KMS-11 (cell line): Measurements from ENCODE around the gene PDGFRA.

Experiments
- H2AFZ ChIP-seq: fragments of 200-600 bp; sonication (generic); 2 replicates; pipeline ENCODE4 v1.6.1; 2016; ENCODE audit warnings: antibody characterized with exemption, mixed run types, low read depth
- H3K27ac ChIP-seq: fragments of 200-600 bp; sonication (generic); 2 replicates; pipeline ENCODE4 v1.6.1; 2016; ENCODE audit warnings: mild to moderate bottlenecking, mixed run types
- H3K27me3 ChIP-seq: fragments of 200-600 bp; sonication (generic); 2 replicates; pipeline ENCODE4 v1.6.1; 2017; ENCODE audit warnings: mild to moderate bottlenecking, low read depth, mixed run types, moderate library complexity; ENCODE audit not compliant: insufficient read depth
- H3K36me3 ChIP-seq: fragments of 200-600 bp; sonication (generic); 2 replicates; pipeline ENCODE4 v1.6.1; 2017; ENCODE audit warnings: mild to moderate bottlenecking, mixed run types; ENCODE audit not compliant: insufficient read depth
- H3K4me1 ChIP-seq: fragments of 200-600 bp; sonication (generic); 2 replicates; pipeline ENCODE4 v1.6.1; 2016; ENCODE audit warnings: mild to moderate bottlenecking, low read depth, mixed run types; ENCODE audit not compliant: poor library complexity, severe bottlenecking
- H3K4me2 ChIP-seq: fragments of 200-600 bp; sonication (generic); 2 replicates; pipeline ENCODE4 v1.7.0; 2016; ENCODE audit warnings: mild to moderate bottlenecking, mixed run types
- H3K4me3 ChIP-seq: fragments of 200-600 bp; sonication (generic); IDR thresholded peaks from 2 replicates; pipeline ENCODE4 v1.6.1; 2017; ENCODE audit warnings: low read depth, low read length, mixed read lengths; ENCODE audit not compliant: insufficient read depth
- H3K79me2 ChIP-seq: fragments of 200-600 bp; sonication (generic); 2 replicates; pipeline ENCODE4 v1.6.1; 2016; ENCODE audit warnings: low read depth, mixed run types; ENCODE audit not compliant: insufficient read depth
- H3K9ac ChIP-seq: fragments of 200-600 bp; sonication (generic); 2 replicates; pipeline ENCODE4 v1.6.1; 2016; ENCODE audit warnings: mild to moderate bottlenecking, mixed run types
- H4K20me1 ChIP-seq: fragments of 200-600 bp; sonication (generic); 2 replicates; pipeline ENCODE4 v1.6.1; 2016; ENCODE audit warnings: mild to moderate bottlenecking, mixed run types; ENCODE audit not compliant: insufficient read depth
- TF ChIP-seq, protein P1 (sequence below): fragments of 200-600 bp; sonication (generic); conservative IDR thresholded peaks from 2 replicates; pipeline ENCODE4 v1.6.1; 2017; ENCODE audit warnings: low read depth, mild to moderate bottlenecking, antibody characterized with exemption, low read length, moderate library complexity, mixed read lengths

The PDGFRA gene

DNA sequence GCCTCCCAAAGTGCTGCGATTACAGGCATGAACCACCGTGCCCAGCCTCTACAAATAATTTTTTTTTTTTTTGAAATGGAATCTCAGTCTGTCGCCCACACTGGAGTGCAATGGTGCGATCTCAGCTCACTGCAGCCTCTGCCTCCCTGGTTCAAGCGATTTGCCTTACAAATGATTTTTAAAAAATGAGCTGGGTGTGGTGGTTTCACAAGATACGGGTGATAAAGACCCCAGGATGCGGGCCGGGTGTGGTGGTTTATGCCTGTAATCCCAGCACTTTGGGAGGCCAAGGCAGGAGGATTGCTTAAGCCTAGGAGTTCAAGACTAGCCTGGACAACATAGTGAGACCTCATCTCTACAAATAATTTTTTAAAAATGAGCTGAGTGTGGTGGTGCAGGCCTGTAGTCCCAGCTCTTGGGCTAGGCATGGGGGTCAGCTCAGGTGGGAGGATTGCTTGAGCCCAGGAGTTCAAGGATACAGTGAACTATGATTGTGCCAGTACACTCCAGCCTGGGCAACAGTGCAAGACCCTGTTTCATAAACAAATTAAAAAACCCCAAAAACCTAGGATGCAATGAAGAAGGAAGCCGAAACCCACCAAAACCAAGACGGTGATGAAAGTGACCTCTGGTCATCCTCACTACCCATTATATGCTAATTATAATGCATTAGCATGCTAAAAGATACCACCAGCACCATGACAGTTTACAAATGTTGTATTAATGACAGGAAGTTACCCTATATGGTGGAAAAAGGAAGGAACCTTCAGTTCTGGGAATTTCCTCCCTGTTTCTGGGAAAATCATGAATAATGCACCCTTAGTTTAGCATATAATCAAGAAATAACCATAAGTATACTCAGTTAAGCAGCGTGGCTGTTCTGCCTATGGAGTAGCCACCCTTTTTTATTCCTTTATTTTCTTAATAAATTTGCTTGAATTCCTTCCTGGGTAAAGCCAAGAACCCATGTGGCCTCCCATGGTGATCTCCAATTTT lies 27.7 kb downstream of the PDGFRA start:
- H3K79me2 ChIP-seq = no peaks in the 10 kb centered on the region
- no peaks in the 10 kb centered on the region for H4K20me1 ChIP-seq
- no peak overlapping the region for H2AFZ ChIP-seq
- TF ChIP-seq, protein P1, sequence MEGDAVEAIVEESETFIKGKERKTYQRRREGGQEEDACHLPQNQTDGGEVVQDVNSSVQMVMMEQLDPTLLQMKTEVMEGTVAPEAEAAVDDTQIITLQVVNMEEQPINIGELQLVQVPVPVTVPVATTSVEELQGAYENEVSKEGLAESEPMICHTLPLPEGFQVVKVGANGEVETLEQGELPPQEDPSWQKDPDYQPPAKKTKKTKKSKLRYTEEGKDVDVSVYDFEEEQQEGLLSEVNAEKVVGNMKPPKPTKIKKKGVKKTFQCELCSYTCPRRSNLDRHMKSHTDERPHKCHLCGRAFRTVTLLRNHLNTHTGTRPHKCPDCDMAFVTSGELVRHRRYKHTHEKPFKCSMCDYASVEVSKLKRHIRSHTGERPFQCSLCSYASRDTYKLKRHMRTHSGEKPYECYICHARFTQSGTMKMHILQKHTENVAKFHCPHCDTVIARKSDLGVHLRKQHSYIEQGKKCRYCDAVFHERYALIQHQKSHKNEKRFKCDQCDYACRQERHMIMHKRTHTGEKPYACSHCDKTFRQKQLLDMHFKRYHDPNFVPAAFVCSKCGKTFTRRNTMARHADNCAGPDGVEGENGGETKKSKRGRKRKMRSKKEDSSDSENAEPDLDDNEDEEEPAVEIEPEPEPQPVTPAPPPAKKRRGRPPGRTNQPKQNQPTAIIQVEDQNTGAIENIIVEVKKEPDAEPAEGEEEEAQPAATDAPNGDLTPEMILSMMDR = no peak
- no peak overlapping the region for H3K4me3 ChIP-seq
- no peaks in the 10 kb centered on the region for H3K4me1 ChIP-seq
- H3K4me2 ChIP-seq = no peak overlapping the region
- H3K27me3 ChIP-seq = no peaks in the 10 kb centered on the region
- no peaks in the 10 kb centered on the region for H3K36me3 ChIP-seq
- no peak overlapping the region for H3K27ac ChIP-seq
- no peak overlapping the region for H3K9ac ChIP-seq

- Histone ChIP-seq H4K20me1 (no peaks in the 10 kb centered on the region), H3K4me2 (no peak overlapping the region), H3K79me2 (no peaks in the 10 kb centered on the region), H3K4me1 (no peaks in the 10 kb centered on the region), H2AFZ (no peak overlapping the region), H3K9ac (no peak overlapping the region), H3K36me3 (no peaks in the 10 kb centered on the region), H3K27ac (no peak overlapping the region), H3K27me3 (no peaks in the 10 kb centered on the region), H3K4me3 (no peak overlapping the region)
- TF ChIP-seq, protein P1 = no peak
Observed at GRCh38 chr4:54265366-54265765, 36.3 kb downstream of the PDGFRA start.

DNA sequence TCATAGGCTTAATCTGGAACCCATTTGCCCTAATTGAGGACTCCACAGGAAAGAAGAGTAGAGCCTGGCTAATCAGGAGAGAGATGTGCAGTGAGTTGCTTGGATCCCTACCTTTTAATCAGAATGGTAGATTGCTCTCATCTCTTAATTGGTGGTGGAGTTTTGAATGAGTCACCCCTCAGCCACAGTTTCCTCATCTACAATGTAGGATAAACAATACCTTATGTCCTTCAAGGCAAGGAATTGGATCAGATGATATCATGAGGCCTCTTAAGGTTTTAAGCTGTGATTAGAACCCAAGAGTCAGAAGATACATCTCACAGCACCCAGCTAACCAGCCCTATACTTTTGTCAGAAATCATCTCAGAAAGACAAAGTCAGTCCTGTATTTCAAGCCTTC lies 39.1 kb downstream of the PDGFRA start:
- Histone ChIP-seq H3K4me3 (no peak overlapping the region), H3K79me2 (no peaks in the 10 kb centered on the region), H2AFZ (no peak overlapping the region), H3K27me3 (no peaks in the 10 kb centered on the region), H3K9ac (no peak overlapping the region), H3K4me1 (no peaks in the 10 kb centered on the region), H3K36me3 (no peaks in the 10 kb centered on the region), H3K4me2 (no peak overlapping the region), H3K27ac (no peak overlapping the region), H4K20me1 (no peaks in the 10 kb centered on the region)
- TF ChIP-seq, protein P1 = no peak

GRCh38 chr4:54271464-54271863 lies 42.4 kb downstream of the PDGFRA start:
- no peak overlapping the region for H3K4me3 ChIP-seq
- no peak overlapping the region for H3K4me2 ChIP-seq
- TF ChIP-seq, protein P1 = no peak
- H3K4me1 ChIP-seq = no peaks in the 10 kb centered on the region
- H3K79me2 ChIP-seq = no peaks in the 10 kb centered on the region
- no peak overlapping the region for H2AFZ ChIP-seq
- no peak overlapping the region for H3K9ac ChIP-seq
- H4K20me1 ChIP-seq = no peaks in the 10 kb centered on the region
- H3K36me3 ChIP-seq = no peaks in the 10 kb centered on the region
- no peaks in the 10 kb centered on the region; the same call in 1 of the 2 replicates for H3K27me3 ChIP-seq
- H3K27ac ChIP-seq = no peak overlapping the region
